Renal cortex interstitium (tissue), 11 donors: ENCODE data around the gene ETNPPL. TPM values are rescaled to one million over a fixed set of nuclear protein-coding genes. Genes with fewer than 3 reads are reported as not detected.
"Not testable (repeated sequence)": the region's sequence is repeated elsewhere in the genome, so short reads cannot be mapped to it uniquely, and the experiment has no call there.

Source experiments
- DNase-seq, 11 donors: peaks; one replicate each; pipeline ENCODE4 v3.0.0-alpha.2; 2013; ENCODE audit warnings: low read depth in 9 of 11, low spot score in 4 of 11; ENCODE audit errors: extremely low read depth in 1 of 11
- polyA plus RNA-seq, 3 donors: library from polyadenylated mRNA; unstranded; fragments of 120-200 nt; gene quantifications; one replicate each; pipeline ENCODE4 v1.2.1, GENCODE V29; 2013; ENCODE audit not compliant: insufficient read length in 3 of 3

The ETNPPL gene
- polyA plus RNA-seq, 3 donors, result 0.13 to 0.33 (median 0.24) TPM

DNA sequence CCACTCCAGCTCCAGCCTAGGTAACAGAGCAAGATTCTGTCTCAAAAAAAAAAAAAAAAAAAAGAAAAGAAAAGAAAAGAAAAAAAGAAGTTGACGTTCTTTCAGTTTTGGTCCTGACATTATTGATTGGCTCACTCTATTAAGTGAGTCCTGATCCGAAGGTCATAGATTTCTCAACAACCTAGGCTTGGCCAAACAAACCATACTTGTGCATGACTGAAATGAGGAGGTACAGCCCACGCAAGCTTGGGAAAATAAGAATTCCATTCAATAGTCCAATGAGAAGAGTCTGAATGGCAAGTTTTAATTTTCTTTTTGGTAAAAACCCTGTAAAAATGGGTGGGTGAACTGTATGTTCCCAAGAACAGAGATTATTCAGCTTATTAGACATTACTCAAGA lies 3.2 kb upstream of the ETNPPL start:
- no peak for DNase-seq

DNA sequence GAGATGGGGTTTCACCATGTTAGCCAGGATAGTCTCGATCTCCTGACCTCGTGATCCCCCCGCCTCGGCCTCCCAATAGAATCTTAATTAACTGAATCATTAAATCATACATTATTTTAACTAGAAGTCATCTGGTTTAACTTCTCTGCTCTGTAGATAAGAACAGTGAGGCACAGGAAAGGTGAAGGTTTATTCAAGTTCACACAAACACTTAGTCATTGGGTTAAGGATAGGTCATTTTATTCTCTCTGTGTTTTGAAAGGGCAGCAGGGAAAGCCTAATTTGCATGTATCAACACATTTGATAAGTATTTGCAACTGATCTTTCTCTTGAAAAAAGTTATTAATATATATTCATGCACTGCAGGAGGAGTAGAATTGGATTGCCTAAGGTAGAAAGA lies 1.1 kb upstream of the ETNPPL start:
- no peak for DNase-seq

DNA sequence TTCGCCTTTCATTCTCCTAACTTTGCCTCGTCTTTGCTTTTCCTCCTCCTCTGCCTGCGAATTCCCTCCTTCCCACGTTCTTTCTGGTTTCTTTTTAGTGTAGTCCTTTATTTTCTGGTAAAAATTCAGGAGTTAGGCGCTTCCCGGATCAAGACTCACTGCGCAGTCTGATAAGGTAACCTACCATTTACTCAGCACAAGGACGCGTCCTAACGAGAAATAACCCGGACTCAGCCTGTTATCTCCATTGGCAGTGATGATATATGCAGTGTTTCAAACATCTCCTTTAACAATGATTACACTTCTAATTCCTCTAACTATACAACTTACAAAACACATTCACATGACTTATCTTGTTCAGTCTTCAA lies 357 bp upstream of the ETNPPL start:
- no peak for DNase-seq

DNA sequence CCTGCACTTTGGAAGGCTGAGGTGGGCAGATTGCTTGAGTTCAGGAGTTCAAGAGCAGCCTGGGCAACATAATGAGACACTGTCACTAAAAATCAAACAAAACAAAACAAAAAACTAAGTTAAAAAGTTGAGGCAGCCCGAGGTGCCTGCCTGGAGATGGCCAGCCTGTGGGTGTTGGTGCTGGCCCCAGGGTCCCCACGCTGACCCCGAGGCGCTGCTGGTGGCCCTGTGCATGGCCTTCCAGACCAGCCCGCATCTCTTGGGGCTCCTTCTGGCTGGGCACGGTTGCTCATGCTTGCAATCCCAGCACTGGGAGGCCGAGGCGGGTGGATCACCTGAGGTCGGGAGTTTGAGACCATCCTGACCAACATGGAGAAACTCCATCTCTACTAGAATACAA lies 4.4 kb downstream of the ETNPPL start:
- DNase-seq, result no peak

DNA sequence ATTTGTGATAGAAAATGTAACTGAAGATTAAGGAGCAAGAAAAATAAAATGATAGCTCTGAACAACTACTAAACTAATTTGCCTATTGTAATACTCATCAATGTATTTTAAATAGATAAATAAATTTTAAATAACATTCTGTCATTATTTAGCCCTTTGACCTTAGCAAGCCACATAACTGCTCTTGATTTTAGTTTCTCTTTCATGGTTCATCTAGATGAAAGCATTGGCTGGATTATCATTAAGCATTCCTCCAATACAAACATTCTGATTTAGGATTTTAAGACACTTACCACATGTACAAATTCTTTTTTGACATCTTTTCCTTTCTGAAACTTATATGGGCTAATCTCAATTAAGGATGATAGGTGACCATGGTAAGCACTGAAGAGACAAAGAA lies 8.5 kb downstream of the ETNPPL start:
- no peak for DNase-seq

DNA sequence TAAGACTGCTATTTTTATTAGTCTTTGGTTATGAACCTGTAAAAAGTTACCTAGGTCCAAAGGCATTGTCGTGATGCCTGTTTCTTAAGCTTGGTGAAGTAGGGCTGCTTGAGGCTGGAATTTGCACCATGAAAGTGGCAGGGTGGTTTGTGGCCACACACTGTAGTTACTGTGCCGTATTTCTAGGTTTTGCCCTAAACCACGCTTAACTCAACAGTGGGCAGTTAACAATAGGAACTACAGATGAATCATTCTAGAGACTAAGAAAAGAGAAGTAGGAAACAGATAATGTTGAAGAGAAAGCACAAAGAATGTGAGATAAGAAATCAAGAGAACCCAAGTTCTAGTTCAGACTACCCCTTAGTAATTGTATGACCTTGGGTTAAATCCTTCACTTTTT lies 11.5 kb downstream of the ETNPPL start:
- no peak for DNase-seq

DNA sequence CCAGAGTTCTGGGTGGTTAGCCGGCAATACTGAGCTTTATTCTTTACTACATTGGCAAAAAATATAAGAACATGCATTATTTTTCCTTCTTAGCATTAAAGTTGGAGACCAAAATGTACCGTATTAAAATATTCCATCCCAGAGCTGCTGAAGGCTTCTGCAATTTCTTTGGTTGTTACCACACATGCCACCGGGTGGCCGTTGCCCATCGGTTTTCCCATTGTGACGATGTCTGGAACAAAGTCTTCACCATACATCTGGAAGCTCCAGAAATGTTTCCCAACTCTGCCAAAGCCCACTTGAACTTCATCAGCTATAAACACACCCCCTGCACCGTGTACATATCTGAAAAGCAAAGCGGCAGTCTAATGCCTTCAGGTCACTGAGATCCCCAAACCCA lies 13.7 kb downstream of the ETNPPL start:
- no peak for DNase-seq

DNA sequence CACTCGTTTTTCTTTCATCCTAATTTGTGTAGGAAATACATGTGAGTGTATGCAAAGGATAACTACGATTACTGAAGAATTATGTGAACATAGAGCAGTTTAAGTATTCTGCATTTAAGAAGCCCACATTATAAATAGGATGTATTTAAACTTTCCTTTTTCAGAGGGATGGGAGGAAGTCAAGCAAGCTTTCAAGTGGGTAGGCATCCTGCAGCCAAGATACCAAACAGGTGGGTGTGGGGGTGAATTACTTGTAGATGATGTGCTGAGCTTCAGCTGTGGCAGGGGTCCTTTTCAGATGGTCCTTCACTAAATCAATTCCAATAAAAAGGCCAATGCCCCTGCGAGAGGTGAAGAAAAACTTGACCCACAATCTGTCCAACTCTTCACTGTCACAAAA lies 16.3 kb downstream of the ETNPPL start:
- DNase-seq, result no peak

DNA sequence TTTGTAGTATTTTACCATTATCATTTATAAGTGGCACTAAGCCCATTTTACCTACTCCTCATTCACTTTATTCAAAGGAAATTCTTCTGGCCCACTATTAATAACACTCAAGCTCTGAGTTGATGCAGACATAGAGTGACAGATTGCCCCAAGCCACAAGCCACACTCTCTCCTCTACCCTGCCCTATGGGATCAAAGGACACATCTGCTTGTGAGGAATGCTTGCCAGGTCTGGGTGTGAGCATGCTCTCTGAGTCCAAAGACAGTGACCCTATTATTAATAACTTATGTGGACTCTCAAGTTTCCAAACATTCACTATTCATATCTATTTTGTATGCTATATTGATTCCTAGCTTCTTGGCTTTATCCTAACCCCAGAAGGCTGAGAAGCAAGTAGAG lies 18.5 kb downstream of the ETNPPL start:
- no peak for DNase-seq

DNA sequence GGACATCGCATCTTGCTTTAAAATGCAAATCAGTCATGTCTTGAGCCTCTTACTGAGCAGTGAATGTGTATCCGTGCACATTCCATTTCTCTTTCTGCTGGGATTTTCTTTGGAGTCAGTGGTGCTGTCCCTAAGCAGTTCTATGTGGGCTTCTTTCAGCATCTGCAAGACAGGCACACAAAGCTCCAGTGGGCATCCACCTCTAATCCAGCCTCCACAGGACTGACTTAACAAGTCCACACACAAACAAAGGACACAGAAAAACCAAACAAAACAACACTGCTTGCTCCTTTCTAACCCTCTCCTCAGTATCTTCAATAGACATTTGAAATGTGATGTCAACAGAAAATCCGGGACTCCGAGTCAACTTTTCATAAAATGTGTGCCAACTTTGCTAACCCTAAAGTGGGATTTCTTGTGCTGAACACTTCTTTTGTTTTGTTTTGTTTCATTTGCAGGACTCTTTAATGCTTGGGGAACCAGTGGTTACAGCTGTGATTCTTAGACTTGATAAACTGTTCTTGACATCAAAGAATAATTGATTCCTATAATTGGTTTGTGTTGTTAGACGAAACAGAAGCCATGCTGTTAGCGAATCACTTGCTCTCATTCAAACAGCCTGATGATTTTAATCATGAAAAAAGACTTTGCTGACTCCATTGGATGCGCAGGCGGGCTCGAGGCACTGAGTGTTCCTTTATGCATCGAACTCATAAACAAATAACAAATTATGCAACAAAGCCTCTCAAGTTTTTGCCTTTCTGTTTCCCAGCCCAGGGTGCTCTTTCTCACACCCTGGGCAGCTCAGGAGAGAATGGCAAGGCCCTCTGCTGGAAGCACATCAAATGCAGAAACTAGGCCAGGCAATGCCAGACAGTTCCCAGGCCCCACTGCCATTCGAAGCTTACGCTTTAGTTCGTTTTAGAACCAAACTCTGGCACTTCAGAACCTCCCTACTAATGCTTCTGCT lies 20.1 kb downstream of the ETNPPL start:
- no peak for DNase-seq

DNA sequence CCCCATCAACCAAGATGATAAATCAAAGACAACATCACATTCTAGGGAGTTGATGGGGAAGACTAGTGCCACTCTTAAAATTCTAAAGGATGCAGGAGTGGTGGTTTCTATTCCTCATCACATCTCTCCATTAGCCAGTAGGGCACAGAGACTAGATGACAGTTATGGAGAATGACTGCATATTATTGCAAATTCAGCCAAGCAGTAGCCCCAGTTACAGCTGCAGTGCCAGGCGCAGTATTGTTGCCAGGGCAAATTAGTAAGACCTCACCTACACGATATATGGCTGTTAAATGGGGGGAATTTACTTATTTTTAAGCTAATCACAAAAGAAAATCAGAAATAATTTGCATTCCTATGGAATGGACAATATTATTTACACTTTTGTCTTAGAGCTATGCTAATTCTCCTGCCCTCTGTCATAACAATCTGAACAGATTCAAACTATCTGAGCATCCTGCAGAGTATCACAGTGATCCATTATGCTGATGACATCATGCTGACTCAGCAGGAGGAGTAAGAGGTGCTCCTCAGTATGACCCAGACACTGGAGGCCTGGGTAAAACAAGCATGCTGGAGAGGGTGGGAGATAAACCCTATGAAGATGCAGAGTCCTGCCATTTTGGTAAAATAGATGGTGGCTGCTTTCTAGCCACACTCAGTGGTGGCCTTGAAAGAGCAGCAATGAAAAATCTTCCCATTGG lies 24.7 kb downstream of the ETNPPL start:
- no peak for DNase-seq

DNA sequence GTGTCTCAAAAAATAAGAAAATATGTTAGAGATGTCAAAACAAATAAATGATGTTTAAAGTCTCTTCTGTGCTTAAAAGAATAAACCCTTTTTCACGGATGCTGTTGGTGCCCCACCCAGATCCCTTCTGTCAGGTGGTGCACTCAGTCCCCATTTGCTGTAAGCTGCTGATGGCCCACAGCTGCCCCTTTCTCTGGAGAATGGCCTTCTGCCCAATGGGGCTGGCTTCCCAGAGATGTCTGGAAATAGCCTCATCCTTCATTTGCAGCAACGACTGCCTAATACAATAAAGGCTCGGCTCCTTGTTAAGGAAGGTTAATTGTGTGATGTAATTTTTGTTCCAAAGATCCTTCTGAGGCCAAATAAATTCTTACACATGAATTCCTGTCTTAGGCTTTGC lies 31.8 kb downstream of the ETNPPL start:
- DNase-seq, result no peak

DNA sequence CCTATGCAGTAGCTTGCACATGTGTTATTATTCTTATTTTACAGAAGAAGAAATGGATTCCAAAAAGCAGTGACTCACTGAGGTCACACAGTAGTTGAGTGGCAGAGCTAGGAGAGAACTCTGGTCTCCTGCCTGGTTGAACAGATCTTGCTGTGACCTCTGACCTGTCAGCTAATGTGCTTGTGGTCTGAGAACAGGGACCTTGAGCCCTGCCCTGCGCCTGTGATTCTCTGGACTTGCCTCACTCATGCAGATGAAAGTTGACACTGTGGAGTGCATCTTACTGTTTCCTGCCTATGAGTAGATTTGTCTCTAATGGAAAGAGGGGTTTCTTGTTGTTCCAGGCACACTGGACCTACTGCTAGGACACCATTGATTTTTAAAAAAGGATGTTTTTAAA lies 32.3 kb downstream of the ETNPPL start:
- DNase-seq, result no peak

DNA sequence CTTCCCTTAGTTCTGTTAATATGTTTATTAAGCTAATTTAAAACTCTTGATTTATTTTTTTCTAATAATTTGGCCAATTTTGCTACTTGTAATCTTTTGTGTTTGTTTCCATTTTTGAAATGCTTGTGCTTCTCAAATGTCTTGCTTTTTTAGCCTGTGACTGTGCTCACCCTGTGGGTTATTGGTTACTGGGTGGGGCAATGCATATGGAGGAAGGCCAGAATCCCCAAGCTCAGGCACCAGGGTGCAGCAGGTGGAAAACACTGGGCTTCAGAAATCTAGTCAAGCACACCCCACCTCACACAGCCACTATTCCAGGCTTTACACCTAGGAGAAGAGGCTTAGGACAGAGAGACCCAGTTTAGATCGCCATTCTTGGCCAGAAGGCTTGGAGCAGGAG lies 33.1 kb downstream of the ETNPPL start:
- no peak for DNase-seq

DNA sequence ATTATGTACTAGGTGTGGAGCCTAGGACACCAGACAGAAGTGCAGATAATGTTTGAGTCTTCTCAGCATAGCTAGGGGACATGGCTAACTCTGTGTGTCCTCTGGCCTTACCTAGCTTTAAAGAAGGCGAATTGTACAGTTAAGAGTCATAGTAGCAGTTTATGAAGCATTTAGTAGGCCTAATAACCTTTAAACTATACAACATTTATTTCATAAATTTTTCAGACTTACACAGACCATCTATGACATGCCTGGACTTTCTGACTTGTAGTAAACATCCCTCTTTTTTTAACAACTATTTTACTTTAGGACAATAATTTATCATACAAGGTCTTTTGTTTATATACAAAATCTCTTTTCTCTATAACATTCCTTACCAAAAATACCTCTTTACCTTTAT lies 37.4 kb downstream of the ETNPPL start:
- DNase-seq, result no peak

DNA sequence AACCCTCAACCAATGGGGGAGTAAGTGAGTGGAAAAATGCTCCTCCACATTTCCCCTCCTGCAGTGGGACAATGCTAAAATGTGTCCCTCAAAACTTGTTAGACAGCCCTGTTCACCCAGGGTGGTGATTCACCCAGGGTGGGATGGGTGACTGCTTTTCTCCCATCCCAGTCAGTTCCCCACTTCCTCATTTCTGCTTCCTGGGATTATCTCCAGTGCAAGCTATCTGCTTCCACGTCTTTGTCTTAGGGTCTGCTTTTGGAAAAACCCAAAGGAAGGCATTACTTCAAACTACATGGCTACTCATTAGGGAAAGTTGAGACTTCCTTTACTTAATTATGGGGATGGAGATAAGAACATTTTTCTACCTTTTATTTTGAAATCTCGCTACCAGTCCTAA lies 45.5 kb downstream of the ETNPPL start:
- DNase-seq, result no peak

DNA sequence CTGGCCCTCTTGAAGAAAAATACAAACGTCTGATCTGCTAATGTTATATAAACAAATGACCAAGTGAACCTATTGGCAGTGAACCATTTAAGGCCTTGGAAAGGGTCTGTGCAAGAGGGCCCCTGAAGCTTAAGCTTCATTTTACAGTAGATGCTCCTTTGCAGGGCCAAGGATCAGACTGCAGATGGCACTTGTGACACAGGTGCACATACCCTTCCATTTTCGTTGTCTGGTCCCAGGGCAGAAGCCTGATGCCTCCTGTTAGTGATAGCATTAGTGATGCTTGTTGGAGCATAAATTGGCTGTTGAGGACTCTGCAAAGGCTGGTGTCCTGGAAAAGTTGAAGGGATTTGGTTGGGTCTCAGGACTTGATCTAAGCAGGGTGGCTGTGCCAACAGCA lies 46.5 kb downstream of the ETNPPL start:
- DNase-seq, result no peak

DNA sequence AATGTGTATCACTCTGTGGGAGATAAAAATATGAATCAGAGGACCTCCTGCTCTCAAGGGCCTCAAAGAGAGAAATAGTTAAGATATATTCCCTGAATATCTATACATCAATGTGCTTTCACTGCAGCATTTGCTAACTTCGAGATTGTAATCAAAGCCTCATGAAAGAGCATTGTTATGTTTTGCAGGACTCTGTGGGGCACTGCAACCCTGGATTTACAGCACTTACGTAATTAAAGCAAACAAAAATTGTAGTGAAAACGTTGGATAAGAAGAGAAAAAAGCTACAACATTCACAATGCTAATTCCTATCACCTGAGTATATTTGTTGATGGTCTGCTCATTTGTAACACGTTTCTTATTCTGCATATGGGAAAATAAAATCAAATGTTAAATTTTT lies 48.0 kb downstream of the ETNPPL start:
- no peak for DNase-seq

DNA sequence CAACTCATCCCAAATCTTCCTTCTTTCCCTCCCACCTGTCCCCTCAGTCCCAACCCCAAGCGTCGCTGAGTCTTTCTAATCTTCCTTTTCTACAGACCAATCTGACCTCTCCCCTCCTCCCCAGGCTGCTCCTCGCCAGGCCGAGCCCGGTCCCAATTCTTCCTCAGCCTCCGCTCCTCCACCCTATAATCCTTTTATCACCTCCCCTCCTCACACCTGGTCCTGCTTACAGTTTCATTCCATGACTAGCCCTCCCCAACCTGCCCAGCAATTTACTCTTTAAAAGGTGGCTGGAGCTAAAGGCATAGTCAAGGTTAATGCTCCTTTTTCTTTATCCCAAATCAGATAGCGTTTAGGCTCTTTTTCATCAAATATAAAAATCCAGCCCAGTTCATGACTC lies 52.3 kb downstream of the ETNPPL start:
- DNase-seq, result not testable (repeated sequence)

DNA sequence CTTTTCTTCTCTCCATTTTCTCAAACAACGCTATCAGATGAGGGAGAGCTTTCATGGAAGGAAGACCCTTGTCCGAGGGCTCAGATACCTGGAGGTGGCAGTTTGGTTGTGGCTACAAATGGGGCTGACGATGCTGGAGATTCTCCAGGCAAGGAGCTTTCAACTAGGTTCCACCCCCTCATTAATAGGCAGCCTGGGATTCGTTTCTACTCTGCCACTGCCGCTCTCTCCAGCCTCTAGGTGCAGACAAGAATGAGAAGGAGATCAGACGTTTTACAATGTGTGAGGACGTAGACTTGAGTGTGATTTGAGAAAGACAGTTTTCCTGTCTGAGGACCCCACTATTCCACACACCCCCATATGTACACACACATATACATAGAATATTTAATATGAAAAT lies 53.1 kb downstream of the ETNPPL start:
- DNase-seq, result no peak

DNA sequence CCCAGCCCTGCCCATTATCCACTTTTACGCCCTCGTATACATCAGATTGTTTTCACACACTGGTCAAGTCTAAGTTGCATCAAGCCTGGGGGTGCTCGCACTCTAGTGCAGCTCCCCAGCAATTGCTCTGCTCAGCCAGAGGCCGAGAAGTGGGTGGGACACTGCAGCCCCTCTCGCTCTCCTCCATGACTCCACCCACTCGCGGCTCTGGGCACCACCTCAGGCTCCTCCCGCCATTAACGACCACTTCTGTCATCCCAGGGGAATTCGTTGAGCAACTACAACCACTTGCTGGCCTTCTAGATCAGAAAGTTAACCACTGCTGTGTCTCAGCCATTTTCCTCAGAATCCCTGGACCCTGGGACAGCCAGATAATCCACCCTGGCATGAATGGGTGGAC lies 53.6 kb downstream of the ETNPPL start:
- no peak for DNase-seq
